ENCODE results near the gene ZNF32.
"Not testable (repeated sequence)": the region's sequence is repeated elsewhere in the genome, so short reads cannot be mapped to it uniquely, and the experiment has no call there.

ZNF32 gene

GRCh38 chr10:43679509-43679908 is 30.8 kb upstream of the ZNF32 start:
- no peak for DNase-seq

DNA sequence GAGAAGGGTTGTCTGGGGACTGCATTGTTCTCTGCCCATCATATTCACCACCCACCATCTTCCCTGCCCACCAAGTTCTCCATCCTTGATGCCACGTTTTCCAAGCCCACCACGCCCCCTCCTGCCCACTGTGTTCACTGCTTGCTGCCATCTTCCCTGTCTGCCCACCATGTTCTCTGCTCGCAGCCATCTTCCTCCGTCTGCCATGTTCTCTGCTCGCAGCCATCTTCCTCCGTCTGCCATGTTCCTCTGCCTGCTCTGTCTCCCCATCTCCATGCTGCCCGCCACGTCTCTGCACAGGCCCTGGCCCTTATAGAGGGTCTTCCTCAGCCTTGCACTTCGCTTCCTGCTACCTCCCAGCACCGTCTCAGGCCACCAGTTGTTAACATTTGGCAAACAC is 30.0 kb upstream of the ZNF32 start:
- DNase-seq: no peak

GRCh38 chr10:43676901-43677300 is 28.2 kb upstream of the ZNF32 start:
- no peak for DNase-seq

- DNase-seq: no peak
These were observed 27.6 kb upstream of the ZNF32 start for GRCh38 chr10:43676331-43676730.

- DNase-seq: no peak
These were observed 26.0 kb upstream of the ZNF32 start for GRCh38 chr10:43674553-43675210.

DNA sequence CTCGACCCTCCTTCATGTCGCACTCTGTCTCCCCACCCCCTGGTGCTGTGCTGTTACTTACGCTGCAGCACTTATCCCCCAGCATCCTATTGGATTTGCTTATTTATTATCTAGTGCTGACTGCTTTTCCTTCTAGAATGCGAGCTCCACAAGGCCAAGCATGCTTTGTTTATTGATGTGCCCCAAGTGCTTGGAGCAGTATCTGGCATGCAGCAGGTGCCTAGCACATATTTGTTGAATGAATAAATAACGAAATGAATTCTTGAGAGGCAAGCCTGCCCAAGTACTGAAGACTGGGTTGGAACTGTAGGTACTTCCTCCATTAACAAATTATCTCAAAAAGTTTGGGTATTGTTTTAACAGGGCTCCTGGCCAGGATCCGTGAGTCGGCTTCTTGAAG is 24.8 kb upstream of the ZNF32 start:
- no peak for DNase-seq

DNA sequence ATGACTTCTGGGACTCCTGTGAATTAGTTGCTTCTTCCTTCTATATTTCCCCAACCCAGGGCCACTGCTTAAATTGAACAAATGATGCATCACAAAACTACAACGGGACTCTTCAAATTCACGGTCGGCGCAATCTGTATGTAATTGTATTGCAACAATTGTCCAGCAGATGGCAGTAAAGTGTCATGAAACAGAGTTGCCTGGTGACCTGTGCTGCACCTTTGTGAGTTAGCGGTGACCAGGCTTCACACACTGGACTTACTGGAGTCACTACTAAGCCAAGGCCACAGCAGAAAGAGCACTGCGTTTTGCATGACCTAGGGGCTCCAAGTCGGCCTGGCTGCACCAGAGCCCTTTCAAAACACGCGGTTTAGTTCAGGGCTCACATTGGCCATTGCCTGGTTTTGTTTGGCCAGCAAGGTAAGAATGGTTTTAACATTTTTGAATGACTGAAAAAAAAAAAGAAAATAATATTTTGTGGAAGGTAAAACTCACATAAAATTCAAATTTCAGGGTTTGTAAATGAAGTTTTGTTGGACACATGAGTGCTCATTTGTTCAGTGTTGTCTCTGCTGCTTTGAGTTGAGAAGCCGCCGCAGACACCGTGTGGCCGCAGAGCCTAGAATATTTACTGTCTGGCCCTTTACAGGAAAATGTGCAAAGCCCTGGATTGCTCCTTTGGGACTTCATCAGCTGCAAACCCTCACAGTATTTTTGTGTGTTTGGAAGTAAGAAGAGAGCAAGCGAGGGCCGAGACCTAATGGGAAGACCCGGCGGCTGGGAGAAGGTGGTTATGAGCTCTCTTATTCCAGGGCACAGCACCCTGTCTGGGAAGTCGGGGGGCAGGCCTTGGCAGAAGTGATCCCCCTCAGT is 23.2 kb upstream of the ZNF32 start:
- no peak for DNase-seq

GRCh38 chr10:43669386-43669785 is 20.7 kb upstream of the ZNF32 start:
- no peak for DNase-seq

- DNase-seq: no peak
These were observed 19.2 kb upstream of the ZNF32 start for GRCh38 chr10:43667761-43668386.

DNA sequence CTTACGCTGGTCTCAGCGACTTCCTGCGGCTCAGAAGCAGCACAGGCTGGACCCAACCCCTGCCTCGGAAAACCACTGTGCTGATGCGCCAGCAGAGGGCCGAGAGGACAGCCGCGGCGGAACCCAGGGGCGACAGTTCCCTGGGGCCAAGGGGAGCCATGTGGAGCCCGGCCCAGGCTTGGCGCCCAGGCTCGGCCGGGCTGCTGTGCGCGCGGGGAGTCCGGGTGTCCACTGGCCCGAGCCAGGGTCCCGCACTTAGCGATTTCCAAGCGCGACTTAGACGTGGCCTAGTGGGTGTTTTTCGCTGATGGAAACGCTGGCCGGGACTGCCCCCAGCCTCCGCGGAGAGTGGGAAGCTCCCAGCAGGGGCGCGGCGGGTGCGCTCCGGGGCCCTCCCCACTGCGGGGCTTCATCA is 18.6 kb upstream of the ZNF32 start:
- no peak for DNase-seq

DNA sequence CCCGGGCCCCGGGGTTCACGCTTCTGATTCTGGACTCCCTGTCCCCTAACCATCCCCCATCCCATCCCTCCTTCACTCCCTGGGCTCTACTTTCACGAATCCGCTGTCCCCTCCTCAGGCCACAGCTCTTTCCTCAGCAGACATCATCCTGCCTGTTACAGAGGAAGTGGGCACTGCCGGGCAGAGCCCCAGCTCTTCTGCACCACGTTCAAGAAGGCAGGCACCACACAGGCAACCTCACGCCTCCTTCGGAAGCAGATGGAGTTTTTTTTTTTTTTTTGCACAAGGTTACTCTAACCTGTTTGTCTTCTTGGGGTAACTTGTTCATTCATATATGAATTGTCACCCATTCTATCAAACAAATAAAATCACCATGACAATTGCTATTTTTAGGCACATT is 17.9 kb upstream of the ZNF32 start:
- DNase-seq: no peak

GRCh38 chr10:43665054-43665453 is 16.4 kb upstream of the ZNF32 start:
- DNase-seq: no peak

DNA sequence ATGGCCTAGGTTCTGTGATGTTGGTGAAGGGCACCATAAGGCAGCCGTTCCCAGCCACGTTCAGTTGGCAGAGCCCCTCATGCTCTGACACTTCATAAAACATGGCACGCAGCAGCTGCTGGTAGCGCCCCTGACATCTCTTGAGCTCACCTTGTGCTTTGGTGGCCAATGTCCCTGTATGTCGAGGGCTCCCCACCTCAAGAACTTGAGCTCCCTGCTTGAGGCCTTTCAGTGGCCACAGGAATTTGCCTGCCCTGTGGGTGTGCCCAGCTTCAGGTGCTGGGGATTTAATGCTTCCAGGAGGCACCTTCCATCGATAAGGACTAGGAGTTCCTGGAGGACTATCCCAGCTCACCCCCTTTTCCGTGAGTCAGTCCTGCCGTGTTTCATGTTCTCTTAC is 9.5 kb upstream of the ZNF32 start:
- DNase-seq: no peak

GRCh38 chr10:43655311-43655710 is 6.6 kb upstream of the ZNF32 start:
- DNase-seq: no peak

GRCh38 chr10:43653746-43654145 is 5.1 kb upstream of the ZNF32 start:
- DNase-seq: no peak

DNA sequence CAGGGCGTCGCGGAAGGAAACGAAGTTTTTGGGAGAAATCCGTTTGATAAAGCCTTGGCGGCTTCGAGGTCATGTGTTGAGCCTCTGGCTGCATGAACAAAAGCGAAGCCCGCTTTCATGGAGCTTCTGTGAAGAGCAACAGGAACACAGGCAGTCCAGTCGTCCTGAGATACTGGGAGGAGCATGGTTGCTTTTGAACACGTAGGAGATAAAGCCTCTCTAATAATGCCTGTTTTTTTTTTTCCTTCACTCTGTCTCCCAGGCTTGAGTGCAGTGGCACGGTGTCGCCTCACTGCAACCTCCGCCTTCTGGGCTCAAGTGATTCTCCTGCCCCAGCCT is 473 bp upstream of the ZNF32 start:
- DNase-seq: no peak

GRCh38 chr10:43648095-43648397 is 635 bp downstream of the ZNF32 start:
- DNase-seq: no peak

- no peak for DNase-seq
These were observed 1.1 kb downstream of the ZNF32 start for GRCh38 chr10:43647576-43647975.

- no peak for DNase-seq
These were observed 2.8 kb downstream of the ZNF32 start for GRCh38 chr10:43645866-43646265.

DNA sequence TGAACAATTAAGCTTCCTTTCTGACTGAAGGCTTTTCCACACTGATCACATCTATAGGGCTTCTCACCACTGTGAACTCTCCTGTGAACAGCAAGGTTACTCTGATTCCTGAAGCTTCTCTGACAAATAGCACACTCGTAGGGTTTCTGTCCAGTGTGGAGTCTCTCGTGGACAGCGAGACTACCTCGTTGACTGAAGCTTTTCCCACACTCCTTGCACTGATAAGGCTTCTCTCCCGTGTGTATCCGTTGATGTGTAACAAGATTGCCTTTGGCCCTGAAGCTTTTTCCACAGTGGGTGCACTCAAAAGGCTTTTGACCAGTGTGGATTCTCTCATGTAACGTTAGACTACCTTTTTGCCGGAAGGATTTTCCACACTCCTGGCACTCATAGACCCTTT is 4.4 kb downstream of the ZNF32 start:
- no peak for DNase-seq

DNA sequence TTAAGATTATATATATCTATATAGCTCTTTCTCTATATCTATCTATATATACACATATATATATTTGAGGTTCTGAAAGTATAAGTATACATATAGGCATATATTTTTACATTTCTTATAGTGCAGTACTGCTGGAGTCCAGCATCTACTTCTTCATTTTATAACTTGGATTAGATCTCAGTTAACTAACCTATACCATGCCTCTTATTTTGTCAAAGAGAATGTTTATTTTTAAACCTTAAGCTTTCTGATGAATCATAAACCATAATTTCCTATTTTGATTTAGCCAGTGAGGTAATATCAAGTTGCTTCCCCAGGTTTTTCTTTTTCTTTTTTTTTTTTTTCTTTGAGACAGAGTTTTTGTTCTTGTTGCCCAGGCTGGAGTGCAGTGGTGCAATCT is 8.1 kb downstream of the ZNF32 start:
- DNase-seq: no peak

GRCh38 chr10:43635816-43636215 is 12.9 kb downstream of the ZNF32 start:
- DNase-seq: not testable (repeated sequence)

DNA sequence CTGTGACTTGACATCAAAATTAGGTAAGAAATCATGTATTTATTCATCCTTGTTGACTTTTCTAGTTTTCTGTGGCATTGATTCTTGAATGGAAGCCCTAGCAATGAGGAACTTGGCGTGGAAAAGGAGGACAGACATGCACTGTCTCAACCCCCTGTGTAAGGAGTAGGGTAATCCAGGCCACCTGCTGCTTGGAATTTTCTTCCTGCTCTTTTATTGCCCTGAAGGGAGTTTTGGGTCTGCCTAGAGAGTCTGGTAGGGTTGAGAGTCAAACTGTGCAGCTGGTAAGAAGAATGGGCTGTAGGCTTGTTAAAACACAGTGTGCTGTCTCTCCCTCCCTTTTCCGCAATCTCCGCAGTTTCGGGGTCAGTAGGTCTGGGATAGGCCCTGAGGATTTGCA is 19.7 kb downstream of the ZNF32 start:
- no peak for DNase-seq

- no peak for DNase-seq
These were observed 20.7 kb downstream of the ZNF32 start for GRCh38 chr10:43627942-43628341.

GRCh38 chr10:43623351-43623750 is 25.3 kb downstream of the ZNF32 start:
- DNase-seq: no peak

Data from NCI-H526 treated with DMSO at 0.1 percent for 48 hours (cell line).